OCI-LY3 (cell line): ENCODE data around the gene CD86.

Source experiments
- CTCF ChIP-seq: fragments of 200-600, 300-600 bp; sonication (generic); IDR thresholded peaks from 2 replicates; pipeline ENCODE4 v1.5.1; 2014; ENCODE audit warnings: antibody characterized with exemption, low read length, low read depth
- EZH2phosphoT487 ChIP-seq: fragments of 200-600 bp; shearing (Covaris generic); IDR thresholded peaks from 2 replicates; pipeline ENCODE4 v1.6.1; 2018; ENCODE audit warnings: antibody characterized with exemption, mixed run types, low read depth

GRCh38 chr3:122112754-122113153, 57.6 kb downstream of the CD86 start:
- TF ChIP-seq CTCF, result peak; percentile 18; the same call in 1 of the 2 replicates
- no peak for TF ChIP-seq EZH2phosphoT487
